Keratinocyte (primary cell): ENCODE data around the gene MEA1. TPM values are rescaled to one million over a fixed set of nuclear protein-coding genes. Genes with fewer than 3 reads are reported as not detected.

ENCODE experiments used
- DNase-seq: peaks from one replicate; pipeline ENCODE4 v3.0.0-alpha.2; 2011; ENCODE audit warnings: low read depth, missing footprints, low spot score
- FAIRE-seq: peaks from 2 replicates; lab custom pipeline; 2011; peaks lifted over from hg19 to GRCh38; lab: Jason Lieb, UNC
- H2AFZ ChIP-seq: 2 replicates; pipeline ENCODE4 v1.6.0; 2012; ENCODE audit warnings: low read length, control low read depth, inconsistent platforms; ENCODE audit not compliant: control insufficient read depth
- H3K27ac ChIP-seq: 2 replicates; pipeline ENCODE4 v1.5.1; 2011; ENCODE audit warnings: low read length; ENCODE audit not compliant: control insufficient read depth, insufficient read depth
- H3K27me3 ChIP-seq: 3 replicates; pipeline ENCODE4 v1.6.0; 2011; ENCODE audit warnings: low read length; ENCODE audit not compliant: control insufficient read depth, insufficient read depth; ENCODE audit errors: extremely low read depth
- H3K36me3 ChIP-seq, 2 experiments: 2 replicates in 1 of 2; 3 replicates in 1 of 2; pipeline ENCODE4 v1.5.1; 2011; ENCODE audit warnings: low read length in 2 of 2, mild to moderate bottlenecking in 1 of 2; ENCODE audit not compliant: control insufficient read depth in 2 of 2, insufficient read depth in 2 of 2; ENCODE audit errors: extremely low read depth in 1 of 2
- H3K4me1 ChIP-seq: 3 replicates; pipeline ENCODE4 v1.5.1; 2011; ENCODE audit warnings: low read length; ENCODE audit not compliant: control insufficient read depth, insufficient read depth; ENCODE audit errors: extremely low read depth
- H3K4me2 ChIP-seq: 3 replicates; pipeline ENCODE4 v1.6.0; 2011; ENCODE audit warnings: low read depth, low read length; ENCODE audit not compliant: control insufficient read depth, insufficient read depth; ENCODE audit errors: extremely low read depth
- H3K4me3 ChIP-seq, 3 experiments: fragments of 200-600 bp in 1 of 3; sonication (generic) in 1 of 3; 2 replicates in 2 of 3; 3 replicates in 1 of 3; pipeline ENCODE4 v1.5.1; 2011 to 2016; ENCODE audit warnings: low read length in 3 of 3, mild to moderate bottlenecking in 3 of 3, control low read depth in 2 of 3, inconsistent platforms in 1 of 3, low read depth in 1 of 3, mixed read lengths in 1 of 3, mixed run types in 1 of 3, moderate library complexity in 1 of 3; ENCODE audit not compliant: control insufficient read depth in 2 of 3, insufficient read depth in 2 of 3; ENCODE audit errors: extremely low read depth in 1 of 3
- H3K79me2 ChIP-seq: 2 replicates; pipeline ENCODE4 v1.6.0; 2012; ENCODE audit warnings: low read length; ENCODE audit not compliant: control insufficient read depth, insufficient read depth
- H3K9ac ChIP-seq: 3 replicates; pipeline ENCODE4 v1.6.0; 2011; ENCODE audit warnings: low read length; ENCODE audit not compliant: control insufficient read depth, insufficient read depth; ENCODE audit errors: extremely low read depth
- H3K9me1 ChIP-seq: 3 replicates; pipeline ENCODE4 v1.6.0; 2011; ENCODE audit warnings: low read length; ENCODE audit not compliant: control insufficient read depth, insufficient read depth; ENCODE audit errors: extremely low read depth
- H3K9me3 ChIP-seq: 2 replicates; pipeline ENCODE4 v1.5.1; 2012; ENCODE audit warnings: low read depth, low read length; ENCODE audit not compliant: control insufficient read depth
- H4K20me1 ChIP-seq: 3 replicates; pipeline ENCODE4 v1.6.0; 2011; ENCODE audit warnings: low read length; ENCODE audit not compliant: control insufficient read depth, insufficient read depth; ENCODE audit errors: extremely low read depth
- EZH2 ChIP-seq: IDR thresholded peaks from one replicate; pipeline ENCODE4 v1.6.1; 2012; ENCODE audit warnings: inconsistent platforms, mild to moderate bottlenecking, low read length, moderate library complexity
- dilution Hi-C: fragments of 300-500 bp; cut with MboI; formaldehyde crosslinking; loops from one replicate; pipeline ENCODE4 v1.7.0; 2020; ENCODE audit warnings: low sequenced_read_pairs; ENCODE audit not compliant: extremely low pct_ligation_motif_present
- polyA plus RNA-seq, 5 experiments: library from polyadenylated mRNA; depleted of rRNA in 3 of 5; stranded (reverse) in 3 of 5; stranded (forward) in 1 of 5; unstranded in 1 of 5; fragments of >200 nt; gene quantifications; 1 replicate in 1 of 5; 2 replicates in 3 of 5; 3 replicates in 1 of 5; pipeline versions ENCODE4 v1.2.1 to v1.2.3, GENCODE V29; 2011 to 2012; ENCODE audit warnings: missing spikeins in 2 of 5, low read depth in 1 of 5, low replicate concordance in 1 of 5
- TF ChIP-seq, protein P1 (sequence below), 3 experiments: IDR thresholded peaks in 1 of 3; conservative IDR thresholded peaks in 1 of 3; optimal IDR thresholded peaks in 1 of 3; 2 replicates in 2 of 3; 3 replicates in 1 of 3; pipeline versions ENCODE3 to v1.5.1; 2011; ENCODE audit warnings: low read length in 3 of 3, mild to moderate bottlenecking in 3 of 3, moderate library complexity in 2 of 3, control low read depth in 1 of 3, inconsistent platforms in 1 of 3; ENCODE audit not compliant: insufficient read depth in 2 of 3; ENCODE audit errors: extremely low read depth in 1 of 3

The MEA1 gene
- polyA plus RNA-seq, 1 donor (not counting 4 experiments of a cell fraction or from before 2014, with no cell fraction given), result 76.1 TPM

DNA sequence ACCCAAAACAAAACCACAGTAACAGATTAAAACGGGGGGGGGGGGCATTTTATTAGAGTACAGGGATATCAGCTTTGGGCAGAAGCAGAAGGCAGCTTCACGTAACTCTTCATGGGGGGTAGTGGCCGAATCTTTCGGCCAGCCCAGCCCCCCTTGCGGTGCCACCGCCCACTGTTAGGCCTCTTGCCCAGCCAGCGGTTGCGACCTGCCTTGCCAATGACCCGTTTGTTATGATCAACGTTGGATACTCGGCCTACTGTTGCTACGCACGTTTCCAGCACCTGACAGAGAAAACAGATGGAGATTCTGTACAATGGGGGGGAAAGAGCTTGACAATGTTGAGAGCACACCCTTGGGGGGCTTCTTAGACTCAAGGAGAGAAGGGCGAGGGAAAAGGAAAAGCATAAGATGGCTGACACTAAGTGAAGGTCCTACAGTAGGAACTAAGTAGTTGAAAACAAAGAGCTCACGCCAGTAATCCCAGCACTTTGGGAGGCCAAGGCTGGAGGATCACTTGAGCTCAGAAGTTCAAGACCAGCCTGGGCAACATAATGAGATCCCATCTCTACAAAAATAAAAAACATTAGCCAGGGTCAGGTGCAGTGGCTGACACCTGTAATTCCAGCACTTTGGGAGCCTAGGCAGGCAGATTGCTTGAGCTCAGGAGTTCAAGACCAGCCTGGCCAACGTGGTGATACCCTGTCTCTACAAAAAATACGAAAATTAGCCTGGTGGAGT lies 40.6 kb upstream of the MEA1 start:
- FAIRE-seq, result no peak
- peaks cover 14 to 22% of the 10 kb centered on the region in 2 experiments for H3K36me3 ChIP-seq
- H3K79me2 ChIP-seq, result peaks cover 26% of the 10 kb centered on the region
- peak overlapping the region in 2 of 3 experiments; percentile 90 to 94 for H3K4me3 ChIP-seq
- TF ChIP-seq EZH2, result no peak
- TF ChIP-seq, protein P1, sequence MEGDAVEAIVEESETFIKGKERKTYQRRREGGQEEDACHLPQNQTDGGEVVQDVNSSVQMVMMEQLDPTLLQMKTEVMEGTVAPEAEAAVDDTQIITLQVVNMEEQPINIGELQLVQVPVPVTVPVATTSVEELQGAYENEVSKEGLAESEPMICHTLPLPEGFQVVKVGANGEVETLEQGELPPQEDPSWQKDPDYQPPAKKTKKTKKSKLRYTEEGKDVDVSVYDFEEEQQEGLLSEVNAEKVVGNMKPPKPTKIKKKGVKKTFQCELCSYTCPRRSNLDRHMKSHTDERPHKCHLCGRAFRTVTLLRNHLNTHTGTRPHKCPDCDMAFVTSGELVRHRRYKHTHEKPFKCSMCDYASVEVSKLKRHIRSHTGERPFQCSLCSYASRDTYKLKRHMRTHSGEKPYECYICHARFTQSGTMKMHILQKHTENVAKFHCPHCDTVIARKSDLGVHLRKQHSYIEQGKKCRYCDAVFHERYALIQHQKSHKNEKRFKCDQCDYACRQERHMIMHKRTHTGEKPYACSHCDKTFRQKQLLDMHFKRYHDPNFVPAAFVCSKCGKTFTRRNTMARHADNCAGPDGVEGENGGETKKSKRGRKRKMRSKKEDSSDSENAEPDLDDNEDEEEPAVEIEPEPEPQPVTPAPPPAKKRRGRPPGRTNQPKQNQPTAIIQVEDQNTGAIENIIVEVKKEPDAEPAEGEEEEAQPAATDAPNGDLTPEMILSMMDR (optimal IDR thresholded peaks at IDR 0.05 in 1 of 3, IDR thresholded peaks at IDR 0.05 in 1 of 3, conservative IDR thresholded peaks at IDR 0.05 in 1 of 3; ENCODE audit: extremely low read depth in 1 of 3, insufficient read depth in 2 of 3, low read length in 3 of 3), result no peak
- no peaks in the 10 kb centered on the region for H3K9me3 ChIP-seq
- DNase-seq, result no peak
- H4K20me1 ChIP-seq, result no peaks in the 10 kb centered on the region
- H3K27me3 ChIP-seq, result no peaks in the 10 kb centered on the region
- peak overlapping the region; percentile 86 for H3K27ac ChIP-seq
- peak overlapping the region; percentile 95 for H3K4me2 ChIP-seq
- H2AFZ ChIP-seq, result no peak overlapping the region
- H3K4me1 ChIP-seq, result peaks cover 23% of the 10 kb centered on the region
- peak overlapping the region; percentile 94 for H3K9ac ChIP-seq
- no peaks in the 10 kb centered on the region for H3K9me1 ChIP-seq
- dilution Hi-C loops, result no loop called here

DNA sequence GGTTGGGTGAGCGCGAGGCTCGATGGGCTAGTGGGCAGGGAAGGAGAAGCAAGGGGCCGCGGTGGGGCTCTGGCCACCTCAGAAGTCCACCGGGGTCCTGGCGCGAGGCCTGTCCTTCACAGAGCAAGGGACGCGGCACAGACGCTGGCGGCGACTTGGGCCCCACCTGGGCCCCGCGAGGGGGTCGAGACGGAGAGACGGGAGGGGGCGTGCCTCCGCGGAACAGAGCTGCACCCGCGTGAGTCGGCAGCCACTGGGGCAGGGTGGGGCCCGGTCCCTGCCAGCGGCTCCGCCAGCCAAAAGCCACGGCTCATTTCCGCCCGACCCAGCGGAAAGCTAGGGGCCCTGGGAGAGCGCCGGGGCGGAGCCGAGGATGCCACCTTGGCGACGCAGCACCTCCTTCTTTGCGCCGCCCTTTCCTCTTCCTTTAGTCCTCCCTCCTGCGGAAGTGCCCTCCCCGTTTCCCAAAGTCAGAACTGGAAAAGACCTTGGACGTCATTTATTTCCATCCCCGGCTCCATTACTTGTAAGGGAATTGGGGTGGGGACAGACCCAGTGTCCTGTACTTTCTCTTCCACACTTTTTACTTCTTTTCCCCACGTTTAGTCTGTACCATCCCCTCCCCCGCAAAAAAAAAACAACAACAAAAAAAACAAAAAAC lies 39.9 kb upstream of the MEA1 start, which contains the start of gene CUL7:
Gene CUL7 (minus strand): TSS at position 307 of the 661 bp plus-strand sequence. CDS start 1,063 bp downstream, outside the sequence.
- no peaks in the 10 kb centered on the region for H3K9me3 ChIP-seq
- peak within 1 kb of the TSS; percentile 94 for H3K9ac ChIP-seq
- no peaks in the 10 kb centered on the region for H3K9me1 ChIP-seq
- H3K27ac ChIP-seq, result peak within 1 kb of the TSS; percentile 86
- H4K20me1 ChIP-seq, result no peaks in the 10 kb centered on the region
- peak within 1 kb of the TSS; percentile 1 for H2AFZ ChIP-seq
- peaks cover 17 to 28% of the 10 kb centered on the region in 2 experiments for H3K36me3 ChIP-seq
- peaks cover 21% of the 10 kb centered on the region for H3K79me2 ChIP-seq
- peak within 1 kb of the TSS; percentile 90 to 94 (median 90) for H3K4me3 ChIP-seq
- no peak for TF ChIP-seq EZH2
- TF ChIP-seq, protein P1 (optimal IDR thresholded peaks at IDR 0.05 in 1 of 3, IDR thresholded peaks at IDR 0.05 in 1 of 3, conservative IDR thresholded peaks at IDR 0.05 in 1 of 3; ENCODE audit: extremely low read depth in 1 of 3, insufficient read depth in 2 of 3, low read length in 3 of 3), result peak in 1 of 3 experiments; percentile 18
- H3K4me1 ChIP-seq, result peaks cover 23% of the 10 kb centered on the region
- dilution Hi-C loops, result no loop called here
- H3K4me2 ChIP-seq, result peak within 1 kb of the TSS; percentile 95
- no peaks in the 10 kb centered on the region for H3K27me3 ChIP-seq
- no peak for FAIRE-seq
- DNase-seq, result peak; percentile 49
